Ishikawa (cell line): Measurements from ENCODE around the gene CORO1A.

Source experiments
- CEBPB ChIP-seq: IDR thresholded peaks from 2 replicates; pipeline ENCODE4 v1.6.1; 2012
- CREB1 ChIP-seq: IDR thresholded peaks from 2 replicates; pipeline ENCODE4 v1.6.1; 2012; ENCODE audit warnings: low read depth
- EGR1 ChIP-seq: IDR thresholded peaks from 2 replicates; pipeline ENCODE4 v1.6.1; 2012
- EP300 ChIP-seq: IDR thresholded peaks from 2 replicates; pipeline ENCODE4 v1.6.1; 2012; ENCODE audit warnings: borderline replicate concordance
- FOXM1 ChIP-seq: IDR thresholded peaks from 2 replicates; pipeline ENCODE4 v1.6.1; 2012; ENCODE audit warnings: low read depth, borderline replicate concordance
- NFIC ChIP-seq: IDR thresholded peaks from 2 replicates; pipeline ENCODE4 v1.6.1; 2012
- RAD21 ChIP-seq: IDR thresholded peaks from 2 replicates; pipeline ENCODE4 v1.6.1; 2012; ENCODE audit warnings: low read depth
- TAF1 ChIP-seq: IDR thresholded peaks from 2 replicates; pipeline ENCODE4 v1.6.1; 2012; ENCODE audit warnings: low read depth, mild to moderate bottlenecking
- TCF12 ChIP-seq: IDR thresholded peaks from 2 replicates; pipeline ENCODE4 v1.6.1; 2012; ENCODE audit warnings: low read depth
- TEAD4 ChIP-seq: IDR thresholded peaks from 2 replicates; pipeline ENCODE4 v1.6.1; 2012
- USF1 ChIP-seq: IDR thresholded peaks from 2 replicates; pipeline ENCODE4 v1.6.1; 2012
- YY1 ChIP-seq: IDR thresholded peaks from 2 replicates; pipeline ENCODE4 v1.6.1; 2012; ENCODE audit warnings: low read depth
- ZBTB7A ChIP-seq: IDR thresholded peaks from 2 replicates; pipeline ENCODE4 v1.6.1; 2012; ENCODE audit warnings: low read depth
- TF ChIP-seq, protein P1 (sequence below): IDR thresholded peaks from 2 replicates; pipeline ENCODE4 v1.6.1; 2012; ENCODE audit warnings: low read depth, mild to moderate bottlenecking
- TF ChIP-seq, protein P2 (sequence below): IDR thresholded peaks from 2 replicates; pipeline ENCODE4 v1.6.1; 2012

Gene CORO1A

DNA sequence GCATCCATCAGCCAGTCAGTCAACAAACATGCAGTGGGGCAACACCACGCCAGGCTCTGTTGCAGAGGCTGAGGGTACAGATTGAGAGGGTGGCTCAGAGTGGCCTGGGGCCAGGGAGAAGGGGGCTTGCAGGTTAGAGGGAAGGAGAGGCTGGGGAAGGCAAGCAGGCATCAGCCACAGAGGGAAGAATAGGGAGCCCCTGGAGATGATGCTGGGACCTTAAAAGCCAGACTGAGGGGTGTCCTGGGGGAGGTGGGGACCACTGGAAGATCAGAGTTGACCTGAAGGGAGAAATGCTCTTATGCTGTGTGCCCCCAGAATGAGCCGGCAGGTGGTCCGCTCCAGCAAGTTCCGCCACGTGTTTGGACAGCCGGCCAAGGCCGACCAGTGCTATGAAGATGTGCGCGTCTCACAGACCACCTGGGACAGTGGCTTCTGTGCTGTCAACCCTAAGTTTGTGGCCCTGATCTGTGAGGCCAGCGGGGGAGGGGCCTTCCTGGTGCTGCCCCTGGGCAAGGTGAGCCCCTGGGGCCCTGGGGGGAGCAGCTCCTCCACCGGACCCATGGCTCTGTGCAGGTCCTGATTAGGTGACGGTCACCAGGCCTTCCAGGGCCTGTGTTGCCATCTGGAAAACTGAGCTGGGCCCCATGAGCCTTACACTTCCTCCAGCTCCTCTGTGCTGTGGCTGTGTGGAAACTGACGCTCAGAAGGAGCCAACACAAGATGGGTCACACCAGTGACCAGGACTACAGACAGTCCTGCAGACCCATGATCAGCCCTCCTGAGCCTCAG, 1.7 kb downstream of the CORO1A start:
- TF ChIP-seq RAD21 (no peak), EGR1 (no peak), CREB1 (no peak), CEBPB (no peak), TAF1 (no peak), NFIC (no peak), EP300 (no peak), ZBTB7A (no peak), FOXM1 (no peak), TEAD4 (no peak), USF1 (no peak), TCF12 (no peak), YY1 (no peak)
- TF ChIP-seq, protein P1, sequence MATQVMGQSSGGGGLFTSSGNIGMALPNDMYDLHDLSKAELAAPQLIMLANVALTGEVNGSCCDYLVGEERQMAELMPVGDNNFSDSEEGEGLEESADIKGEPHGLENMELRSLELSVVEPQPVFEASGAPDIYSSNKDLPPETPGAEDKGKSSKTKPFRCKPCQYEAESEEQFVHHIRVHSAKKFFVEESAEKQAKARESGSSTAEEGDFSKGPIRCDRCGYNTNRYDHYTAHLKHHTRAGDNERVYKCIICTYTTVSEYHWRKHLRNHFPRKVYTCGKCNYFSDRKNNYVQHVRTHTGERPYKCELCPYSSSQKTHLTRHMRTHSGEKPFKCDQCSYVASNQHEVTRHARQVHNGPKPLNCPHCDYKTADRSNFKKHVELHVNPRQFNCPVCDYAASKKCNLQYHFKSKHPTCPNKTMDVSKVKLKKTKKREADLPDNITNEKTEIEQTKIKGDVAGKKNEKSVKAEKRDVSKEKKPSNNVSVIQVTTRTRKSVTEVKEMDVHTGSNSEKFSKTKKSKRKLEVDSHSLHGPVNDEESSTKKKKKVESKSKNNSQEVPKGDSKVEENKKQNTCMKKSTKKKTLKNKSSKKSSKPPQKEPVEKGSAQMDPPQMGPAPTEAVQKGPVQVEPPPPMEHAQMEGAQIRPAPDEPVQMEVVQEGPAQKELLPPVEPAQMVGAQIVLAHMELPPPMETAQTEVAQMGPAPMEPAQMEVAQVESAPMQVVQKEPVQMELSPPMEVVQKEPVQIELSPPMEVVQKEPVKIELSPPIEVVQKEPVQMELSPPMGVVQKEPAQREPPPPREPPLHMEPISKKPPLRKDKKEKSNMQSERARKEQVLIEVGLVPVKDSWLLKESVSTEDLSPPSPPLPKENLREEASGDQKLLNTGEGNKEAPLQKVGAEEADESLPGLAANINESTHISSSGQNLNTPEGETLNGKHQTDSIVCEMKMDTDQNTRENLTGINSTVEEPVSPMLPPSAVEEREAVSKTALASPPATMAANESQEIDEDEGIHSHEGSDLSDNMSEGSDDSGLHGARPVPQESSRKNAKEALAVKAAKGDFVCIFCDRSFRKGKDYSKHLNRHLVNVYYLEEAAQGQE: no peak
- TF ChIP-seq, protein P2, sequence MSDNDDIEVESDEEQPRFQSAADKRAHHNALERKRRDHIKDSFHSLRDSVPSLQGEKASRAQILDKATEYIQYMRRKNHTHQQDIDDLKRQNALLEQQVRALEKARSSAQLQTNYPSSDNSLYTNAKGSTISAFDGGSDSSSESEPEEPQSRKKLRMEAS: no peak

GRCh38 chr16:30185683-30186421, 2.5 kb downstream of the CORO1A start:
- TF ChIP-seq FOXM1: no peak
- no peak for TF ChIP-seq EGR1
- no peak for TF ChIP-seq USF1
- TF ChIP-seq, protein P1: no peak
- no peak for TF ChIP-seq ZBTB7A
- no peak for TF ChIP-seq EP300
- TF ChIP-seq CEBPB: no peak
- TF ChIP-seq, protein P2: no peak
- no peak for TF ChIP-seq TEAD4
- TF ChIP-seq CREB1: no peak
- TF ChIP-seq TCF12: no peak

- TF ChIP-seq, protein P1: no peak
- TF ChIP-seq NFIC (no peak), FOXM1 (no peak), EGR1 (no peak), EP300 (no peak), TCF12 (no peak), CEBPB (no peak), USF1 (no peak), ZBTB7A (no peak), TEAD4 (no peak), RAD21 (no peak), CREB1 (no peak)
Observed at GRCh38 chr16:30186444-30186781, 3.0 kb downstream of the CORO1A start.
